B cell (primary cell): Measurements from ENCODE around the gene IFNGR1. TPM values are rescaled to one million over a fixed set of nuclear protein-coding genes. Genes with fewer than 3 reads are reported as not detected.

Experiments
- ATAC-seq: fragments of 200-7000 bp; cut with Tn5 transposase; one replicate; pipeline ENCODE4 v1.10.0; 2021; ENCODE audit warnings: low read depth, mild to moderate bottlenecking, moderate number of reproducible peaks, moderate library complexity
- CTCF ChIA-PET: fragments of 350-600 bp; sonication (Branson Sonifier 250); formaldehyde crosslinking; loops from one replicate; lab custom pipeline; 2021; ENCODE audit warnings: antibody characterized with exemption, inconsistent platforms; lab: Charles Lee
- POLR2A ChIA-PET: fragments of 350-600 bp; sonication (Branson Sonifier 250); formaldehyde crosslinking; loops from one replicate; lab custom pipeline; 2021; ENCODE audit warnings: antibody characterized with exemption; lab: Charles Lee
- DNase-seq: peaks from one replicate; pipeline ENCODE4 v3.0.0; 2013
- H2AFZ ChIP-seq: 2 replicates; pipeline ENCODE4 v1.6.1; 2012; ENCODE audit warnings: mild to moderate bottlenecking, low read depth, low read length; ENCODE audit not compliant: insufficient read depth, poor library complexity, severe bottlenecking
- H3K27ac ChIP-seq, 2 donors: 1 replicate in 1 of 2; 2 replicates in 1 of 2; pipeline ENCODE4 v1.5.1; 2012 to 2013; ENCODE audit warnings: low read length in 2 of 2, mild to moderate bottlenecking in 2 of 2, moderate library complexity in 1 of 2
- H3K27me3 ChIP-seq, 4 experiments: fragments of 200-600 bp in 1 of 4; sonication (generic) in 1 of 4; replicated peaks in 1 of 4; 1 replicate in 2 of 4; 2 replicates in 2 of 4; pipeline versions ENCODE4 v1.6.1 to v1.7.0; 2013 to 2016; ENCODE audit warnings: low read length in 3 of 4, mild to moderate bottlenecking in 2 of 4, mixed read lengths in 1 of 4, moderate library complexity in 1 of 4; ENCODE audit not compliant: insufficient read depth in 4 of 4, control insufficient read depth in 3 of 4; ENCODE audit errors: control extremely low read depth in 1 of 4
- H3K36me3 ChIP-seq, 2 experiments: replicated peaks in 1 of 2; 1 replicate in 1 of 2; 2 replicates in 1 of 2; pipeline versions ENCODE4 v1.6.1 to v1.7.1; 2013; ENCODE audit warnings: low read length in 1 of 2; ENCODE audit not compliant: insufficient read depth in 2 of 2, control insufficient read depth in 1 of 2; ENCODE audit errors: control extremely low read depth in 1 of 2, extremely low read depth in 1 of 2
- H3K4me1 ChIP-seq, 2 donors: fragments of 200-600 bp in 1 of 2; sonication (generic) in 1 of 2; 1 replicate in 1 of 2; 2 replicates in 1 of 2; pipeline versions ENCODE4 v1.5.1 to v1.6.1; 2013 to 2017; ENCODE audit warnings: low read length in 2 of 2; ENCODE audit not compliant: control insufficient read depth in 2 of 2, insufficient read depth in 2 of 2
- H3K4me2 ChIP-seq: replicated peaks from 2 replicates; pipeline ENCODE3; 2012; ENCODE audit warnings: mild to moderate bottlenecking, low read depth, low read length; ENCODE audit not compliant: poor library complexity, severe bottlenecking
- H3K4me3 ChIP-seq, 5 experiments: fragments of 200-600 bp in 1 of 5; sonication (generic) in 1 of 5; 1 replicate in 3 of 5; 2 replicates in 2 of 5; pipeline versions ENCODE4 v1.5.1 to v1.7.0; 2011 to 2016; ENCODE audit warnings: low read length in 4 of 5, mild to moderate bottlenecking in 4 of 5, low read depth in 2 of 5, control low read depth in 1 of 5, moderate library complexity in 1 of 5; ENCODE audit not compliant: insufficient read depth in 1 of 5; ENCODE audit errors: control extremely low read depth in 1 of 5, extremely low read depth in 1 of 5
- H3K79me2 ChIP-seq: fragments of 200-600 bp; sonication (generic); one replicate; pipeline ENCODE4 v1.6.0; 2016; ENCODE audit warnings: low read length; ENCODE audit not compliant: control insufficient read depth, insufficient read depth
- H3K9ac ChIP-seq: fragments of 200-600 bp; sonication (generic); 2 replicates; pipeline ENCODE4 v1.6.1; 2017; ENCODE audit warnings: mild to moderate bottlenecking, low read length, moderate library complexity
- H3K9me3 ChIP-seq, 3 donors: one replicate each; pipeline versions ENCODE4 v1.6.1 to v1.7.1; 2013; ENCODE audit warnings: low read length in 2 of 3; ENCODE audit not compliant: control insufficient read depth in 2 of 3, insufficient read depth in 1 of 3; ENCODE audit errors: control extremely low read depth in 1 of 3
- H4K20me1 ChIP-seq: 2 replicates; pipeline ENCODE4 v1.6.0; 2012; ENCODE audit warnings: mild to moderate bottlenecking, low read length; ENCODE audit not compliant: insufficient read depth, control insufficient read depth, poor library complexity, severe bottlenecking
- H3K27ac Mint-ChIP-seq: one replicate; pipeline ENCODE4 v1.8.0; 2021; ENCODE audit warnings: mixed read lengths
- H3K27me3 Mint-ChIP-seq: one replicate; pipeline ENCODE4 v1.8.0; 2021; ENCODE audit warnings: mixed read lengths
- H3K4me1 Mint-ChIP-seq: one replicate; pipeline ENCODE4 v1.8.0; 2021; ENCODE audit warnings: mixed read lengths
- H3K4me3 Mint-ChIP-seq: one replicate; pipeline ENCODE4 v1.8.0; 2021; ENCODE audit warnings: mixed read lengths
- H3K9me3 Mint-ChIP-seq: one replicate; pipeline ENCODE4 v1.8.0; 2022; ENCODE audit warnings: mixed read lengths; ENCODE audit not compliant: insufficient read depth
- CTCF ChIP-seq: fragments of 200-600 bp; IDR thresholded peaks from one replicate; pipeline ENCODE4 v1.8.0; 2022; ENCODE audit warnings: antibody characterized with exemption, mild to moderate bottlenecking
- EZH2 ChIP-seq: IDR thresholded peaks from 2 replicates; pipeline ENCODE4 v1.6.1; 2012; ENCODE audit warnings: borderline replicate concordance, low read depth, mild to moderate bottlenecking, moderate library complexity, low read length; ENCODE audit not compliant: insufficient read depth, poor library complexity, severe bottlenecking
- WGBS: methylation state at CpG from one replicate; pipeline ENCODE4 v1.1.5; 2013; ENCODE audit warnings: missing lambda C conversion rate; ENCODE audit not compliant: insufficient coverage; 5-methylcytosine and 5-hydroxymethylcytosine counted together
- intact Hi-C: fragments of 100-400 bp; cut with micrococcal nuclease; formaldehyde crosslinking; loops from one replicate; pipeline ENCODE4 v1.10.0; 2022
- polyA plus RNA-seq: library from polyadenylated mRNA; depleted of rRNA; stranded (reverse); fragments of >200 nt; gene quantifications from 2 replicates; pipeline ENCODE4 v1.2.3, GENCODE V29; 2012
- total RNA-seq, 2 donors: library from RNA; stranded (reverse); fragments of 120-200 nt in 1 of 2; gene quantifications; 1 replicate in 1 of 2; 2 replicates in 1 of 2; pipeline versions ENCODE4 v1.2.3 to v1.2.4, GENCODE V29; 2013 to 2022

The IFNGR1 gene
- total and polyA plus RNA-seq, 2 donors (not counting 1 experiment from before 2014, with no cell fraction given) = 24.5 to 48.2 TPM

GRCh38 chr6:137236581-137237355 lies 17.6 kb upstream of the IFNGR1 start:
- CTCF ChIA-PET = interaction anchor here (0.7 to 1.9 kb wide), 2 partner anchors 77 to 142 kb away, joined by 3 to 6 read pairs; no protein-coding TSS in a partner anchor
- peaks cover 0 to 1% of the 10 kb centered on the region in 2 experiments for H3K36me3 ChIP-seq
- H4K20me1 ChIP-seq = no peaks in the 10 kb centered on the region
- DNase-seq = no peak
- no peak for ATAC-seq
- H3K4me1 ChIP-seq = peaks cover 46 to 47% of the 10 kb centered on the region in 2 donors
- H3K9ac ChIP-seq = no peak overlapping the region
- TF ChIP-seq CTCF = no peak
- TF ChIP-seq EZH2 = no peak
- intact Hi-C loops = no loop called here
- no peaks in the 10 kb centered on the region for H3K79me2 ChIP-seq
- Mint-ChIP-seq H3K27me3 (no peaks in the 10 kb centered on the region), H3K4me3 (no peak overlapping the region), H3K9me3 (peaks cover 5% of the 10 kb centered on the region), H3K4me1 (peaks cover 52% of the 10 kb centered on the region), H3K27ac (no peak overlapping the region)
- no peak overlapping the region for H3K4me2 ChIP-seq
- peaks cover 0 to 8% (median 7%) of the 10 kb centered on the region in 3 donors for H3K9me3 ChIP-seq
- H3K27me3 ChIP-seq = no peaks in the 10 kb centered on the region
- POLR2A ChIA-PET = no interaction called here
- WGBS = 100% methylated on average over 3 of the region's 5 CpGs
- no peak overlapping the region for H3K4me3 ChIP-seq
- no peak overlapping the region for H3K27ac ChIP-seq
- no peak overlapping the region for H2AFZ ChIP-seq

GRCh38 chr6:137235686-137236085 lies 16.5 kb upstream of the IFNGR1 start:
- no CpG with 5 or more reads among the region's 1 CpG for WGBS
- no peak overlapping the region for H3K4me3 Mint-ChIP-seq
- ChIA-PET POLR2A (no interaction called here), CTCF (interaction anchor here (1.4 kb wide), 1 partner anchor 142 kb away, joined by 6 read pairs; no protein-coding TSS in a partner anchor)
- Histone ChIP-seq H3K9ac (no peak overlapping the region), H3K4me2 (no peak overlapping the region), H3K4me1 (peaks cover 56 to 57% of the 10 kb centered on the region in 2 donors), H2AFZ (no peak overlapping the region), H3K27ac (no peak overlapping the region), H3K79me2 (no peaks in the 10 kb centered on the region), H4K20me1 (no peaks in the 10 kb centered on the region), H3K27me3 (no peaks in the 10 kb centered on the region), H3K9me3 (peaks cover 0 to 7% (median 6%) of the 10 kb centered on the region in 3 donors), H3K4me3 (no peak overlapping the region), H3K36me3 (peaks cover 0 to 1% of the 10 kb centered on the region in 2 experiments)
- intact Hi-C loops = loop anchor here (2.0 kb wide), 2 partner anchors 13 to 17 kb away; partner anchors contain the start of gene IFNGR1
- TF ChIP-seq EZH2 = no peak
- TF ChIP-seq CTCF = no peak
- H3K9me3 Mint-ChIP-seq = peaks cover 5% of the 10 kb centered on the region
- DNase-seq (no peak), ATAC-seq (no peak)
- H3K4me1 Mint-ChIP-seq = peaks cover 62% of the 10 kb centered on the region
- H3K27me3 Mint-ChIP-seq = no peaks in the 10 kb centered on the region
- H3K27ac Mint-ChIP-seq = no peak overlapping the region
